HEK293 (cell line): ENCODE measurements around the gene CCDC92B.

Experiments used
- CTCF ChIA-PET: fragments of 350-600 bp; formaldehyde crosslinking; extraction: SDS; loops from one replicate; lab custom pipeline; 2021; ENCODE audit warnings: antibody characterized with exemption; lab: Yijun Ruan, JAX
- POLR2A ChIA-PET: fragments of 300-600 bp; formaldehyde crosslinking; extraction: SDS; loops from one replicate; lab custom pipeline; 2020; ENCODE audit warnings: antibody characterized with exemption, inconsistent platforms; lab: Yijun Ruan, JAX
- H3K27ac ChIP-seq: fragments of 200-500 bp; sonication (Bioruptor generic); 2 replicates; pipeline ENCODE4 v1.5.1; 2014; ENCODE audit warnings: low read depth, low read length, control low read depth, inconsistent platforms; ENCODE audit errors: extremely low read depth
- H3K36me3 ChIP-seq, 2 experiments: fragments of 200-500 bp in 1 of 2; sonication (Bioruptor generic) in 1 of 2; 1 replicate in 1 of 2; 2 replicates in 1 of 2; pipeline ENCODE4 v1.5.1; 2014 to 2017; ENCODE audit warnings: inconsistent platforms in 2 of 2, low read length in 2 of 2; ENCODE audit not compliant: control insufficient read depth in 2 of 2, insufficient read depth in 1 of 2
- H3K4me1 ChIP-seq: fragments of 200-500 bp; sonication (Bioruptor generic); 2 replicates; pipeline ENCODE4 v1.5.1; 2014; ENCODE audit warnings: mild to moderate bottlenecking, low read length, inconsistent platforms; ENCODE audit not compliant: control insufficient read depth, insufficient read depth
- H3K4me3 ChIP-seq: 2 replicates; pipeline ENCODE4 v1.5.1; 2011; ENCODE audit warnings: low read depth, mild to moderate bottlenecking, control low read depth, low read length, moderate library complexity
- H3K9me3 ChIP-seq: fragments of 200-500 bp; sonication (Bioruptor generic); 2 replicates; pipeline ENCODE4 v1.5.1; 2014; ENCODE audit warnings: low read depth, low read length, inconsistent platforms; ENCODE audit not compliant: control insufficient read depth, insufficient read depth
- BCL11B ChIP-seq: fragments of 450-650 bp; formaldehyde crosslinking; IDR thresholded peaks from 2 replicates; pipeline ENCODE4 v1.5.1; 2016; ENCODE audit warnings: low read depth, missing biosample characterization, missing genetic modification characterization
- ELK4 ChIP-seq: IDR thresholded peaks from 2 replicates; pipeline ENCODE4 v1.6.1; 2011; ENCODE audit warnings: mild to moderate bottlenecking, low read depth, low read length, borderline replicate concordance
- HOXD13 ChIP-seq: sonication (generic); formaldehyde crosslinking; IDR thresholded peaks from 2 replicates; pipeline ENCODE4 v1.8.0; 2022; ENCODE audit warnings: missing genetic modification reagents, borderline replicate concordance
- IKZF3 ChIP-seq: fragments of 450-650 bp; IDR thresholded peaks from 2 replicates; pipeline ENCODE4 v1.5.0; 2018; ENCODE audit warnings: missing biosample characterization, mild to moderate bottlenecking, missing genetic modification characterization, moderate library complexity
- KLF9 ChIP-seq: fragments of 450-650 bp; formaldehyde crosslinking; IDR thresholded peaks from 2 replicates; pipeline ENCODE4 v1.5.1; 2016; ENCODE audit warnings: missing biosample characterization, missing genetic modification characterization, low read depth
- PRDM1 ChIP-seq: fragments of 450-650 bp; formaldehyde crosslinking; IDR thresholded peaks from 2 replicates; pipeline ENCODE4; 2016; ENCODE audit warnings: missing biosample characterization, missing genetic modification characterization
- SCRT1 ChIP-seq: fragments of 450-650 bp; formaldehyde crosslinking; IDR thresholded peaks from 2 replicates; pipeline ENCODE4 v1.5.1; 2016; ENCODE audit warnings: missing biosample characterization, missing genetic modification characterization, borderline replicate concordance
- ZFHX2 ChIP-seq: fragments of 450-650 bp; formaldehyde crosslinking; conservative IDR thresholded peaks from 2 replicates; pipeline ENCODE4 v1.5.1; 2016; ENCODE audit warnings: missing biosample characterization, missing genetic modification characterization
- ZFP37 ChIP-seq: fragments of 450-650 bp; formaldehyde crosslinking; IDR thresholded peaks from 2 replicates; pipeline ENCODE4 v1.5.1; 2016; ENCODE audit warnings: missing biosample characterization, missing genetic modification characterization
- ZNF121 ChIP-seq: fragments of 450-650 bp; formaldehyde crosslinking; IDR thresholded peaks from 2 replicates; pipeline ENCODE4 v1.5.1; 2016; ENCODE audit warnings: missing biosample characterization, missing genetic modification characterization
- ZNF148 ChIP-seq: fragments of 450-650 bp; formaldehyde crosslinking; IDR thresholded peaks from 2 replicates; pipeline ENCODE4 v1.5.0; 2017; ENCODE audit warnings: missing biosample characterization, missing genetic modification characterization, borderline replicate concordance
- ZNF202 ChIP-seq: fragments of 450-650 bp; formaldehyde crosslinking; IDR thresholded peaks from 2 replicates; pipeline ENCODE4 v1.5.1; 2016; ENCODE audit warnings: missing biosample characterization, missing genetic modification characterization, borderline replicate concordance
- ZNF266 ChIP-seq: fragments of 450-650 bp; formaldehyde crosslinking; IDR thresholded peaks from 2 replicates; pipeline ENCODE4 v1.5.1; 2016; ENCODE audit warnings: missing biosample characterization, missing genetic modification characterization, low read depth
- ZNF423 ChIP-seq: fragments of 450-650 bp; formaldehyde crosslinking; IDR thresholded peaks from 2 replicates; pipeline ENCODE4 v1.5.1; 2016; ENCODE audit warnings: missing biosample characterization, missing genetic modification characterization
- ZNF596 ChIP-seq: fragments of 450-650 bp; IDR thresholded peaks from 2 replicates; pipeline ENCODE4 v1.5.0; 2018; ENCODE audit warnings: missing biosample characterization, mild to moderate bottlenecking, missing genetic modification characterization, moderate library complexity
- ZNF621 ChIP-seq: fragments of 450-650 bp; formaldehyde crosslinking; IDR thresholded peaks from 2 replicates; pipeline ENCODE4 v1.5.1; 2017; ENCODE audit warnings: missing biosample characterization, missing genetic modification characterization
- ZNF624 ChIP-seq: fragments of 450-650 bp; formaldehyde crosslinking; IDR thresholded peaks from 2 replicates; pipeline ENCODE4 v1.5.1; 2017; ENCODE audit warnings: missing biosample characterization, missing genetic modification characterization
- ZNF658 ChIP-seq: fragments of 450-650 bp; formaldehyde crosslinking; IDR thresholded peaks from 2 replicates; pipeline ENCODE4; 2016; ENCODE audit warnings: missing biosample characterization, missing genetic modification characterization
- ZNF837 ChIP-seq: fragments of 450-650 bp; formaldehyde crosslinking; IDR thresholded peaks from 2 replicates; pipeline ENCODE4 v1.5.1; 2016; ENCODE audit warnings: missing biosample characterization, missing genetic modification characterization
- ZSCAN23 ChIP-seq: fragments of 450-650 bp; formaldehyde crosslinking; IDR thresholded peaks from 2 replicates; pipeline ENCODE4 v1.5.1; 2016; ENCODE audit warnings: missing biosample characterization, missing genetic modification characterization
- TF ChIP-seq, protein P1 (sequence below): fragments of 450-650 bp; formaldehyde crosslinking; IDR thresholded peaks from 2 replicates; pipeline ENCODE4 v1.5.1; 2016; ENCODE audit warnings: missing biosample characterization, missing genetic modification characterization
- TF ChIP-seq, protein P2 (sequence below): fragments of 450-650 bp; formaldehyde crosslinking; IDR thresholded peaks from 2 replicates; pipeline ENCODE4 v1.5.1; 2016; ENCODE audit warnings: missing biosample characterization, missing genetic modification characterization

Gene CCDC92B

GRCh38 chr17:2755891-2756724 lies 6.7 kb upstream of the CCDC92B start (continued):
- TF ChIP-seq ZNF148 (no peak), ZFP37 (tag by site-specific recombination) (peak; percentile 59; the same call in 1 of the 2 replicates), ZNF658 (no peak), ZNF624 (tag by site-specific recombination) (no peak)

DNA sequence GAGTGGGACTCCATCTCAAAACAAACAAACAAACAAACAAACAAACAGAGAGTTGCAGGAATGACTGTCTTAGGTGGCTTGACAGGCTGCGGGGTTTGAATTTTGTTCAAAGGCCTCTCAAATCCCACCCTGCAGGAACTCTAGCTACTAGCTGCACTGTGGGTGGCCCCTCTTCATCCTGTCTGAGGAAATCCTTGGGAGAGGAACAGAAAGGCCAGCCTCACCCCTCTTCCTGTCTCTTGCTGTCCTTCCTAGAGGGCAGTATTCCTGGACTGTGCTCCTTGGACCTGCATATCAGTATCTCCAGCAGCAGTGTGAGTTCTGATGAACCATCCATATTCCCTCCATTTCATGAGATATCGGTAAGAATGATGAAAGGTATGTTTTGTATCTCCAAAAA lies 2.0 kb upstream of the CCDC92B start:
- no peak overlapping the region for H3K27ac ChIP-seq
- H3K9me3 ChIP-seq: no peaks in the 10 kb centered on the region
- ChIA-PET POLR2A (no interaction called here), CTCF (no interaction called here)
- no peak for TF ChIP-seq ZNF266 (tag by site-specific recombination)
- TF ChIP-seq, protein P1, sequence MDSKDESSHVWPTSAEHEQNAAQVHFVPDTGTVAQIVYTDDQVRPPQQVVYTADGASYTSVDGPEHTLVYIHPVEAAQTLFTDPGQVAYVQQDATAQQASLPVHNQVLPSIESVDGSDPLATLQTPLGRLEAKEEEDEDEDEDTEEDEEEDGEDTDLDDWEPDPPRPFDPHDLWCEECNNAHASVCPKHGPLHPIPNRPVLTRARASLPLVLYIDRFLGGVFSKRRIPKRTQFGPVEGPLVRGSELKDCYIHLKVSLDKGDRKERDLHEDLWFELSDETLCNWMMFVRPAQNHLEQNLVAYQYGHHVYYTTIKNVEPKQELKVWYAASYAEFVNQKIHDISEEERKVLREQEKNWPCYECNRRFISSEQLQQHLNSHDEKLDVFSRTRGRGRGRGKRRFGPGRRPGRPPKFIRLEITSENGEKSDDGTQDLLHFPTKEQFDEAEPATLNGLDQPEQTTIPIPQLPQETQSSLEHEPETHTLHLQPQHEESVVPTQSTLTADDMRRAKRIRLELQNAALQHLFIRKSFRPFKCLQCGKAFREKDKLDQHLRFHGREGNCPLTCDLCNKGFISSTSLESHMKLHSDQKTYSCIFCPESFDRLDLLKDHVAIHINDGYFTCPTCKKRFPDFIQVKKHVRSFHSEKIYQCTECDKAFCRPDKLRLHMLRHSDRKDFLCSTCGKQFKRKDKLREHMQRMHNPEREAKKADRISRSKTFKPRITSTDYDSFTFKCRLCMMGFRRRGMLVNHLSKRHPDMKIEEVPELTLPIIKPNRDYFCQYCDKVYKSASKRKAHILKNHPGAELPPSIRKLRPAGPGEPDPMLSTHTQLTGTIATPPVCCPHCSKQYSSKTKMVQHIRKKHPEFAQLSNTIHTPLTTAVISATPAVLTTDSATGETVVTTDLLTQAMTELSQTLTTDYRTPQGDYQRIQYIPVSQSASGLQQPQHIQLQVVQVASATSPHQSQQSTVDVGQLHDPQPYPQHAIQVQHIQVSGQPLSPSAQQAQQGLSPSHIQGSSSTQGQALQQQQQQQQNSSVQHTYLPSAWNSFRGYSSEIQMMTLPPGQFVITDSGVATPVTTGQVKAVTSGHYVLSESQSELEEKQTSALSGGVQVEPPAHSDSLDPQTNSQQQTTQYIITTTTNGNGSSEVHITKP (tag by site-specific recombination): no peak
- TF ChIP-seq HOXD13: no peak
- no peak for TF ChIP-seq ZNF423
- TF ChIP-seq ZNF202 (tag by site-specific recombination): no peak
- no peak for TF ChIP-seq ZNF621 (tag by site-specific recombination)
- no peak for TF ChIP-seq ZNF121 (tag by site-specific recombination)
- TF ChIP-seq ZNF596 (tag by site-specific recombination): no peak
- TF ChIP-seq KLF9: no peak
- TF ChIP-seq, protein P2, sequence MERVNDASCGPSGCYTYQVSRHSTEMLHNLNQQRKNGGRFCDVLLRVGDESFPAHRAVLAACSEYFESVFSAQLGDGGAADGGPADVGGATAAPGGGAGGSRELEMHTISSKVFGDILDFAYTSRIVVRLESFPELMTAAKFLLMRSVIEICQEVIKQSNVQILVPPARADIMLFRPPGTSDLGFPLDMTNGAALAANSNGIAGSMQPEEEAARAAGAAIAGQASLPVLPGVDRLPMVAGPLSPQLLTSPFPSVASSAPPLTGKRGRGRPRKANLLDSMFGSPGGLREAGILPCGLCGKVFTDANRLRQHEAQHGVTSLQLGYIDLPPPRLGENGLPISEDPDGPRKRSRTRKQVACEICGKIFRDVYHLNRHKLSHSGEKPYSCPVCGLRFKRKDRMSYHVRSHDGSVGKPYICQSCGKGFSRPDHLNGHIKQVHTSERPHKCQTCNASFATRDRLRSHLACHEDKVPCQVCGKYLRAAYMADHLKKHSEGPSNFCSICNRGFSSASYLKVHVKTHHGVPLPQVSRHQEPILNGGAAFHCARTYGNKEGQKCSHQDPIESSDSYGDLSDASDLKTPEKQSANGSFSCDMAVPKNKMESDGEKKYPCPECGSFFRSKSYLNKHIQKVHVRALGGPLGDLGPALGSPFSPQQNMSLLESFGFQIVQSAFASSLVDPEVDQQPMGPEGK: no peak
- TF ChIP-seq ZSCAN23: no peak
- no peak for TF ChIP-seq ZNF837
- no peak for TF ChIP-seq PRDM1 (tag by site-specific recombination)
- TF ChIP-seq IKZF3 (tag by site-specific recombination): no peak
- TF ChIP-seq BCL11B (tag by site-specific recombination): no peak
- no peak for TF ChIP-seq ZFHX2 (tag by site-specific recombination)
- no peak for TF ChIP-seq ELK4
- no peak for TF ChIP-seq SCRT1 (tag by site-specific recombination)
- H3K4me1 ChIP-seq: peaks cover 3% of the 10 kb centered on the region
- H3K4me3 ChIP-seq: no peak overlapping the region
- no peaks in the 10 kb centered on the region for H3K36me3 ChIP-seq
